Endothelial cell of umbilical vein (primary cell): ENCODE measurements around the gene C4BPA. TPM values are rescaled to one million over a fixed set of nuclear protein-coding genes. Genes with fewer than 3 reads are reported as not detected.

Experiments used
- BruUV-seq: library from RNA; stranded (reverse); fragments of 400-500 nt; replicated peaks from 2 replicates; lab custom pipeline; 2021; lab: Mats Ljungman, UMichigan
- CTCF ChIA-PET: fragments of 300-600, 350-600 bp; sonication (Branson Sonifier 250); formaldehyde crosslinking; loops from one replicate; lab custom pipeline; 2021; ENCODE audit warnings: antibody characterized with exemption, inconsistent platforms; lab: Charles Lee
- POLR2A ChIA-PET: fragments of 300-600, 350-600 bp; sonication (Branson Sonifier 250); formaldehyde crosslinking; loops from one replicate; lab custom pipeline; 2021; ENCODE audit warnings: antibody characterized with exemption, inconsistent platforms; lab: Charles Lee
- DNase-seq: peaks from one replicate; pipeline ENCODE4 v3.0.0-alpha.2; 2011; ENCODE audit warnings: low read depth, low spot score
- FAIRE-seq: peaks from 2 replicates; lab custom pipeline; 2011; peaks lifted over from hg19 to GRCh38; lab: Jason Lieb, UNC
- H2AFZ ChIP-seq: 2 replicates; pipeline ENCODE4 v1.6.0; 2012; ENCODE audit warnings: low read depth, low read length, control low read depth, inconsistent platforms
- H3K27ac ChIP-seq: 2 replicates; pipeline ENCODE4 v1.5.1; 2011; ENCODE audit warnings: low read depth, mild to moderate bottlenecking, control low read depth, low read length, moderate library complexity; ENCODE audit not compliant: insufficient read depth
- H3K27me3 ChIP-seq, 2 experiments: 2 replicates each; pipeline versions ENCODE4 v1.6.0 to v1.6.1; 2011; ENCODE audit warnings: low read length in 2 of 2, mixed read lengths in 1 of 2; ENCODE audit not compliant: control insufficient read depth in 2 of 2, insufficient read depth in 2 of 2
- H3K36me3 ChIP-seq, 2 experiments: 2 replicates in 1 of 2; 3 replicates in 1 of 2; pipeline ENCODE4 v1.5.1; 2011; ENCODE audit warnings: low read length in 2 of 2, mild to moderate bottlenecking in 1 of 2, moderate library complexity in 1 of 2; ENCODE audit not compliant: control insufficient read depth in 2 of 2, insufficient read depth in 2 of 2; ENCODE audit errors: extremely low read depth in 1 of 2
- H3K4me1 ChIP-seq: 3 replicates; pipeline ENCODE4 v1.5.1; 2011; ENCODE audit warnings: mild to moderate bottlenecking, low read length; ENCODE audit not compliant: control insufficient read depth, insufficient read depth; ENCODE audit errors: extremely low read depth
- H3K4me2 ChIP-seq: 2 replicates; pipeline ENCODE4 v1.6.1; 2011; ENCODE audit warnings: low read length, control low read depth, mixed read lengths; ENCODE audit not compliant: insufficient read depth
- H3K4me3 ChIP-seq, 3 experiments: fragments of 200-600 bp in 1 of 3; sonication (generic), shearing (Covaris generic) in 1 of 3; replicated peaks in 1 of 3; 2 replicates each; pipeline ENCODE4 v1.5.1; 2011 to 2016; ENCODE audit warnings: control low read depth in 3 of 3, low read length in 3 of 3, mild to moderate bottlenecking in 2 of 3, inconsistent platforms in 1 of 3, low read depth in 1 of 3, moderate library complexity in 1 of 3; ENCODE audit not compliant: insufficient read depth in 1 of 3
- H3K79me2 ChIP-seq: 2 replicates; pipeline ENCODE4 v1.6.0; 2012; ENCODE audit warnings: low read length, inconsistent platforms; ENCODE audit not compliant: control insufficient read depth, insufficient read depth
- H3K9ac ChIP-seq: replicated peaks from 2 replicates; pipeline ENCODE3; 2011; ENCODE audit warnings: low read length, control low read depth; ENCODE audit not compliant: insufficient read depth; ENCODE audit errors: extremely low read depth
- H3K9me1 ChIP-seq: replicated peaks from 3 replicates; pipeline ENCODE4 v1.6.0; 2011; ENCODE audit warnings: mild to moderate bottlenecking, low read length; ENCODE audit not compliant: control insufficient read depth, insufficient read depth; ENCODE audit errors: extremely low read depth
- H3K9me3 ChIP-seq: replicated peaks from 2 replicates; pipeline ENCODE4 v1.5.1; 2012; ENCODE audit warnings: low read length, inconsistent platforms; ENCODE audit not compliant: control insufficient read depth, insufficient read depth
- H4K20me1 ChIP-seq: replicated peaks from 2 replicates; pipeline ENCODE3; 2011; ENCODE audit warnings: mild to moderate bottlenecking, low read length; ENCODE audit not compliant: control insufficient read depth, insufficient read depth; ENCODE audit errors: extremely low read depth
- CTCF ChIP-seq, 2 donors: IDR thresholded peaks; 1 replicate in 1 of 2; 2 replicates in 1 of 2; pipeline ENCODE4 v1.5.1; 2011; ENCODE audit warnings: low read length in 2 of 2, mild to moderate bottlenecking in 2 of 2, moderate library complexity in 2 of 2, control low read depth in 1 of 2, inconsistent platforms in 1 of 2, low read depth in 1 of 2; ENCODE audit not compliant: insufficient read depth in 1 of 2; ENCODE audit errors: extremely low read depth in 1 of 2
- EZH2 ChIP-seq: IDR thresholded peaks from 2 replicates; pipeline ENCODE4 v1.6.1; 2012; ENCODE audit warnings: borderline replicate concordance, low read depth, mild to moderate bottlenecking, moderate library complexity, low read length, inconsistent platforms; ENCODE audit not compliant: severe bottlenecking
- FOS ChIP-seq: IDR thresholded peaks from 2 replicates; pipeline ENCODE4 v1.6.1; 2011; ENCODE audit warnings: mild to moderate bottlenecking, low read length, moderate library complexity, borderline replicate concordance; ENCODE audit not compliant: insufficient read depth
- GATA2 ChIP-seq: IDR thresholded peaks from 2 replicates; pipeline ENCODE4 v1.7.0; 2011; ENCODE audit warnings: low read depth, mild to moderate bottlenecking, moderate library complexity, mixed read lengths, low read length; ENCODE audit not compliant: insufficient read length, insufficient read depth
- JUN ChIP-seq: IDR thresholded peaks from 2 replicates; pipeline ENCODE4 v1.6.1; 2011; ENCODE audit warnings: borderline replicate concordance, low read depth; ENCODE audit not compliant: insufficient read length, insufficient read depth
- MAX ChIP-seq: IDR thresholded peaks from 2 replicates; pipeline ENCODE4 v1.6.1; 2011; ENCODE audit not compliant: insufficient read depth, insufficient read length
- MYC ChIP-seq: IDR thresholded peaks from one replicate; pipeline ENCODE4 v1.6.1; 2011; ENCODE audit warnings: mild to moderate bottlenecking, low read depth, low read length
- POLR2A ChIP-seq: IDR thresholded peaks from 2 replicates; pipeline ENCODE4 v1.6.1; 2012; ENCODE audit warnings: low read depth, mild to moderate bottlenecking, control low read depth, low read length
- POLR2AphosphoS5 ChIP-seq: IDR thresholded peaks from 2 replicates; pipeline ENCODE4 v1.6.1; 2012; ENCODE audit warnings: low read depth, mild to moderate bottlenecking, control low read depth, low read length, moderate library complexity; ENCODE audit not compliant: insufficient read depth
- dilution Hi-C: fragments of 300-500 bp; cut with MboI; formaldehyde crosslinking; loops from one replicate; pipeline ENCODE4 v1.15.0; 2019; ENCODE audit warnings: low sequenced_read_pairs; ENCODE audit not compliant: extremely low pct_ligation_motif_present
- intact Hi-C: fragments of 100-400 bp; cut with micrococcal nuclease; formaldehyde crosslinking; loops from one replicate; pipeline ENCODE4 v1.10.0; 2022
- polyA plus RNA-seq, 4 experiments: library from polyadenylated mRNA; depleted of rRNA in 3 of 4; stranded (reverse) in 3 of 4; unstranded in 1 of 4; fragments of >200 nt; gene quantifications; 2 replicates each; pipeline versions ENCODE4 v1.2.1 to v1.2.3, GENCODE V29; 2011 to 2012; ENCODE audit warnings: missing spikeins in 1 of 4
- total RNA-seq: library from RNA; stranded (reverse); gene quantifications from 2 replicates; pipeline ENCODE4 v1.2.3, GENCODE V29; 2021

C4BPA gene
- total and polyA plus RNA-seq, 2 donors (not counting 3 experiments of a cell fraction or from before 2014, with no cell fraction given): not detected

- TF ChIP-seq CTCF (IDR thresholded peaks at IDR 0.05; ENCODE audit: extremely low read depth in 1 of 2, insufficient read depth in 1 of 2, low read depth in 1 of 2, low read length in 2 of 2) (no peak), POLR2A (no peak), FOS (no peak), GATA2 (no peak), EZH2 (no peak), JUN (no peak), POLR2AphosphoS5 (no peak), MAX (no peak), MYC (no peak)
These were observed 20.4 kb downstream of the C4BPA start for GRCh38 chr1:207124389-207124788.

More at GRCh38 chr1:207124389-207124788, 20.4 kb downstream of the C4BPA start:
- Histone ChIP-seq H3K4me2 (no peak overlapping the region), H3K36me3 (no peaks in the 10 kb centered on the region), H3K9me3 (no peaks in the 10 kb centered on the region), H4K20me1 (no peaks in the 10 kb centered on the region), H2AFZ (no peak overlapping the region), H3K9me1 (no peaks in the 10 kb centered on the region), H3K4me1 (no peaks in the 10 kb centered on the region), H3K9ac (no peak overlapping the region), H3K79me2 (no peaks in the 10 kb centered on the region), H3K27ac (no peak overlapping the region), H3K27me3 (peaks cover 0 to 2% of the 10 kb centered on the region in 2 experiments), H3K4me3 (no peak overlapping the region)
- CTCF ChIA-PET: no interaction called here
- POLR2A ChIA-PET: no interaction called here
- intact Hi-C loops (no loop called here), dilution Hi-C loops (no loop called here)
- no TSS peak for BruUV-seq
- FAIRE-seq (no peak), DNase-seq (no peak)
